GM18517 (cell line): ENCODE data around the gene LRGUK.
A peak's percentile ranks its signal among the peaks of the same experiment; 100 is the strongest.

ENCODE experiments used
- ATAC-seq: cut with Tn5 transposase; IDR thresholded peaks from one replicate; pipeline ENCODE4 v1.9.1; 2021; ENCODE audit warnings: mild to moderate bottlenecking, moderate library complexity; ENCODE audit not compliant: unreplicated experiment

The LRGUK gene

GRCh38 chr7:134122980-134123379 is 4.2 kb upstream of the LRGUK start:
- ATAC-seq = no peak

- no peak for ATAC-seq
Measured at GRCh38 chr7:134126146-134126545, 994 bp upstream of the LRGUK start.

DNA sequence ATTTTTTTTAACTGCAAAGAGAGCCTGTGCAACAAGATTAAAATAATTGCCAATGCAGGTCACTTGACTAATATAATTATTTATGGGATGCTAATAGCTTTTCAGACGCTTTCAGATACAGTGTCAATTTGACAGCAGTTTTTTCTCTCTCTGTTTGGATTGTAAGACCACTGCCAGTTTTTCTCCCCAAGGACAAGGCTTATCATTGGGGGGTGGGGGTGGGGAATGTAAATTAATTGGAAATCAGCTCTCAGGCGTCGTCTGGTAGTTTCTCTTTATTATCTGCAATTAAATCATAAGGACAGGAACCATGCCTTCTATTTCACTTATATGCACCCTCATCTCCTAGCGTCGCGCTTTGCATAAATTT is 559 bp upstream of the LRGUK start:
- ATAC-seq = no peak

DNA sequence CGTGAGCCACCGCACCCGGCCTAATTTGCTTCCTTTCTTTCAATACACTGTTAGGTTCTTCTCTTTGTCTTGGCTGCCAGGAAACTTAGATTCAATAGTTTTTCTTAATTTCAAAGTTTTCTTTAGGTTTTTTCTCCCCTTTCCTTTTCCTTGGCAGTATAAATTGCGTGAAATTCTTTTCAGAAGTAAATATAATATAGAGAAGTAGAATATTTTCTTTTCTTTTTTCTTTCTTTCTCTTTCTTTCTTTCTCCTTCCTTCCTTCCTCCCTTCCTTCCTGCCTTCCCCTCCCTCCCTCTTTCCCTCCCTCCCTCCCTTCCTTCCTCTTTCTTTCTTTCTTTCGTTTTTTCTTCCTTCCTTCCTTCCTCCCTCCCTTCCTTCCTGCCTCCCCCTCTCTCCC is 1.7 kb downstream of the LRGUK start:
- ATAC-seq = no peak

DNA sequence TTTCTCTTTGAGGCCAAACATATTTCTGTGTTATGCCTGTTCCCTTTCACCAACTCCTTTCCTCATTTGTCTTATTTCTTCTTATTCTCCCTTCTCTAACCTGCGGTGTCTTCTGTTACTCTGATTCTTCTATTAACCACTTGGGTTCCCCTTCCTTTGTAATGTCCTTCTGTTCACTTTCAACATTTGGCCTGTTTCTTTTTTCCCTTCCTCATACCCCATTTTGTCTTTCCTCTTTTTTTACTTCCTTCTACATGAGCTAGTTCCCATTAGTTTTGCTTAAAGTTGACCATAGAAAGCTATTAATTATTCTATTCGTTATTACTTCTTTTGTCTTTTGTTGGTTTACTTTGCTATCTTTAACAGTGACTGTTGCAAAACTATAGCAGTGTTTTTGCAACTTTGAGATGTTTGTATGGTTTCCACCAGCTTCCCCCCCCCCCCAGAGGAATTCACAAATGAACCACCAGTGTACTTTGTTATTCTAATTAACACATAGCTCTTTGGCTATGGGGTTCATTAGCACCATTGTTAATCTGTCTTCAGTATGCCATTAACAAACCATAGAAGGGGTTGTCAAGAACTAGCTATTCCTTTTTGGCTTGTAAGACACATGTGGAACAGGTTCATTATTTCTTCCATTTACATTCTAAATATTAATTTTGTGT is 2.9 kb downstream of the LRGUK start:
- ATAC-seq = no peak

DNA sequence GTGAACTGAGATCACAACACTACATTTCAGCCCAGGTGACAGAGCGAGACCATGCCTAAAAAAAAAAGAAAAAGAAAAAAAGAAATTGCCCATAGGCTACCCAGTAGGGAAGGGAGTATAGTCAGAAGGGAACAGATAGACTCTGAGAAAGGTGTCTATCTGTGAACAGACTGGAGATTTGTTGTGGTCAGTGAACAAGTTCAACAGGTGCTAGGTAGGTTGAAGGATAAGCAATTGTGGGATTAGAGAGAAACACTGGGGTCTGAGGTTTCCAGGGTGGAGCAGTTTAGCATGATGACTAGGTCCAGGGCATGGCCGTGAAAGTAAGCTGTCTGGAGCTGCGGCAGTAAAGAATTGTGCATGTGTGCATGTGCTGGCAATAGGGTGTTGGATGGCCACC is 6.9 kb downstream of the LRGUK start:
- ATAC-seq = no peak

DNA sequence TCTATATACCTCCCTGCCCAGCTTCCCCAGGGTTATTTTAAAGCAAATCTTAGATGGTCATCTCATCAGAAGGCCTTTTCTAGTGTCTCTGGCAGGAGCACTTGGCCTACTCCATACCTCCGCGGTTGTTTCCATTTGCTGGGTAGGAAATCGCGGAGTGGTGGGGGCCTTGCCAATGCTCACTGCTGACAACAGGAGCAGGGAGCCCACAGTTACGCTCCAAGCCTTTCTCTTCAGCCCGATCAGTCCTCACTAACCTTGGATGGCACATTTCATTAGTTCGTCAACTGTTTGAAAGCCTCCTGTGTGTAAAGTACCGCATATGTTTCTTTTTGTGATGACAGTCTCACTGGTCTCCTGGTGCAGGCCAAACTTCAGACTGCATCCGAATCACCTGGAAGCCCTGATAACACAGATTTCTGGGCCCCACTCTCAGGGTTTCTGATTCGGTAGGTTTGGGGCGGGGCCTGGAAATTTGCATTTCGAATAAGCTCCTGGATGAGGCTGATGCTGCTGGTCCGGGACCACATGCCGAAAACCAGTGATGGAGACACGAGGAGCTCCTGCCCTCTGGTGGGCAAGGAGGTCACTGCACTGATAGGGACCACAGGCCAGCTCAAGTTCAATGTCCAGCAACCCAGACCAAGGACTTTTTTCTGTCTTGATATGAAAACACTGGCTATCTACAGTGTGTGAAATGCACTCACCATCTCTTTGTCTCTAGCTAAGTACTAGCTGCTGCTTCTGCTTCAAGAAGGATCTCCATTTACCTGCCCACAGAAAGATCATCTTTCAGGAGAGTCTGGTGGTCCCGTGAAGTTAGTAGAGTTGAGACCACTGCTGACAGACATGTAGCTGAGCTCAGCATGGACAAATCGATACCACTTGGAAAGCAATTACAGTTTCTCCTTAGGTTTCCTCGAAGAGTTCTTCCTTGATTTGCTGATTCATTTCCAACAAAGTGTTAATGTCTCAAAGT is 14.0 kb downstream of the LRGUK start:
- ATAC-seq = no peak

DNA sequence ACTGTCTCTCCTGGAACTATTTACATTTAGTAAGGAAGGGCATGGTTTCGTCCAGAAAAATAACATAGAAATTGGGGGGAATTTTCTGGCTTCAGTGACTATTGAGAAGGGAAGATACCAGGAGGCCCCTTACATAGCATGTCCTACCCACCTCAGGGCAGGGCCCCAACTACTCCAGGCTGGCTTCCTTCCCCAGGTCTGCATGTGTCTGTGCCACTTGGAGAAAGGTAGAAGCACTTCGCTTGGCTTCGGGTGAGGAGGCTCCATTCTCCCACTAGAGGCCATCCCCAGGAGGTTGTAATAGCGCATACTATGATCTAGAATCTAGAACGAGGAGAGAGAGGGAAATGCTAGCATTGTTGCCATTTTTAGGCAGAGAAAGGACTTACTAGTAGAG is 14.7 kb downstream of the LRGUK start:
- no peak for ATAC-seq

GRCh38 chr7:134153493-134154136 is 26.5 kb downstream of the LRGUK start:
- ATAC-seq = no peak

GRCh38 chr7:134154581-134155130 is 27.5 kb downstream of the LRGUK start:
- no peak for ATAC-seq

DNA sequence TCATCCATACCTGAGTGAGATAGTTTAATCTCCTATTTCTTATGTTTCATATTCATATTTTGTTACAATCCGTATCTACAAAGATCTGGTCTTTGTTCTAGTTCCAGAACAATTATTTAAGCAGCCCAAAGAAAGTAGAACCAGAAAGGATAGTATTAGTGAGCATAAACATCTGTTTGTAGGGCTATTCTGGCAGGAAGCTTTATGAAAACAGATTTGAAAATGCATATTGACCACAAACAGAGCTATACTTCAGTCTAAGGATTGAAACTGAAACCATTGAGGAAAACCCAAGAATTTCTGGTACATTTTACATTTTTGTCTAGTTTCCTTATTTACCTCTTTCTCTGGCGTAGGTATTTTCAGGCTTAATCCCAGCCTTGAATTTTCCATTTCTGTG is 28.1 kb downstream of the LRGUK start:
- ATAC-seq = no peak

DNA sequence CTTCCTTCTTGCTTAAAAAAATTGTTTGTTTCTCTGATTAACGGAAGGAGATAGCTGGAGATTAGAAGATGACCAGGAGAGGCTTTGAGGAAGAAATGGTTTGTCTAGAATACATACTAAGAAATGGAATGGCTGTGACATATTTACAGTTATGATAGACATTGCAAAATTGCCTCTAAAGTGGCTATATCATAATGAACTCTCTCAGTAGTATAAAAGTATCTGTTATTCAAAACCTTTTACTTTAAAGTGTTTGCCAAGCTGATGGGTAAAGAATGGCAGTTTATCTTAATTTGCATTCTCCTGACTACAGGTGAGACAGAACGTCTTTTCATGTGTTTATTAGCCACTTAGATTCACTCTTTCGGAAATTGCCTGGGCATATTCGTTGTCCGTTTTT is 28.7 kb downstream of the LRGUK start:
- no peak for ATAC-seq

GRCh38 chr7:134165252-134165651 is 38.1 kb downstream of the LRGUK start:
- ATAC-seq = no peak

GRCh38 chr7:134167250-134167649 is 40.1 kb downstream of the LRGUK start:
- no peak for ATAC-seq

DNA sequence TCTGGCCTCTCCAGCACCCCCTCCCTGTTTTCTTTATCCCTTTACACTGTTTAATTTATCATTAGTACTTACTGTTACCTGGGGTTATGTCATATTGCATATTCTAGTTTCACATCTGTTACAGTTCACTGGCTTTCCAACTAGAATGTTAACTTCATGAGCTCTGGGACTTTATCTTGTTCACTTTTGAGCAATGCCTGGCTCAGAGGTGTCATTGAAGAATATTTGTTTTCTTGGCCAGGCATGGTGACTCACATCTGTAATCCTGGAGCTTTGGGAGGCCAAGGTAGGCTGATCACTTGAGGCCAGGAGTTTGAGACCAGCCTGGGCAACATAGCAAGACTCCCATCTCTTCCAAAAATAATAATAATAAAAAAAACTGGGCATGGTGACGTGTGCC is 40.7 kb downstream of the LRGUK start:
- no peak for ATAC-seq

DNA sequence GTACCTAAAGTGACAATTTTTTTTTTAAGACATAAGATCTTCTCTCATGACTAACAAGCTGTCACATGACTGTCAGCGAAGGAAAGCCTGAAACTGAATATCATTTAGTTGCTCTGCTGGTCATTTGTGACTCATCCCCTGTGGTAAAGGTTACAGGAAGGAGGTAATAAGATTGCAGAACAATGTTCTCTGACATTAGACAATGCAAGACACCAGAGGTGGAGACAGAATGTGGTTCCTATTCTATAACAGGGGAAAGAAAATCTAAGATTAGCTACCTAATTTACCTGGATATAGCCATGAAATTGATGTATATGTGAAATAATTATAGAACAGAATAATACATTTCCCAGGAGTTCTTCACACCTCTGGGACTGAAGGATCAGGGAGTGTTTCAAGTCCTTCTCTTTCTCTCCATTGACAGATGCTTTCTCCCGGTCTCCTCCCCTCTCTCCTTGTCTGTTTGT is 47.7 kb downstream of the LRGUK start:
- peak; percentile 90 for ATAC-seq

DNA sequence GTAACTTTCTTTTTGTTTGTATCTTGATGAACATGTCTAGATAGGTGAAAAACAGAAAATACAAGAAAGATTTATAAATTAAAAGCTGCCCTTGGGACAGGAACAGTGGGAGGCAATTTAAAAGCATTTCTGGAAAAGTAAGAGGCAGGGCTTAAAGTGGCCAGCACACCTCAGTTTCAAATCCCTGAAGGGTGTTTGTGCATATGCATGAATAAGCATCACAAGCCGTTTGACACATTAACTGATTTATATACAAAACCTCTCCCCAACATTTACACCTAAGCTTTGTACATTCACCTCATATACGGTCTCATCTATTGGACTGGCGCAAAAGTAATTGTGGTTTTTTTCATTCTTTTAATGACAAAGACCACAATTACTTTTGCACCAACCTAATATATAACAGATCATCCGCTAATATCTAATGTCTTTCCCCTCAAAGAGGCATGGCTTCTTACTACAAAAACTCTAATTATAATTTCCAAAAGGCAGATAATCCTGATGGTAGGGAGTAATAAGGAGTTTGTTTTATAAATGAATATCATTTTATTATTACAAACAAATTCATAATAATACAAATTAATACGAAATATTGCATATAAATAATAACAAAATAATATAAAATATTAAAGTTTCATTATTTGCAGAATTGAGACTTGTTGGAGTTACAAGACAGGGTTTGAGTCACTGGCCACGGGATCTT is 48.3 kb downstream of the LRGUK start:
- ATAC-seq = no peak

GRCh38 chr7:134176037-134176350 is 48.9 kb downstream of the LRGUK start:
- no peak for ATAC-seq

DNA sequence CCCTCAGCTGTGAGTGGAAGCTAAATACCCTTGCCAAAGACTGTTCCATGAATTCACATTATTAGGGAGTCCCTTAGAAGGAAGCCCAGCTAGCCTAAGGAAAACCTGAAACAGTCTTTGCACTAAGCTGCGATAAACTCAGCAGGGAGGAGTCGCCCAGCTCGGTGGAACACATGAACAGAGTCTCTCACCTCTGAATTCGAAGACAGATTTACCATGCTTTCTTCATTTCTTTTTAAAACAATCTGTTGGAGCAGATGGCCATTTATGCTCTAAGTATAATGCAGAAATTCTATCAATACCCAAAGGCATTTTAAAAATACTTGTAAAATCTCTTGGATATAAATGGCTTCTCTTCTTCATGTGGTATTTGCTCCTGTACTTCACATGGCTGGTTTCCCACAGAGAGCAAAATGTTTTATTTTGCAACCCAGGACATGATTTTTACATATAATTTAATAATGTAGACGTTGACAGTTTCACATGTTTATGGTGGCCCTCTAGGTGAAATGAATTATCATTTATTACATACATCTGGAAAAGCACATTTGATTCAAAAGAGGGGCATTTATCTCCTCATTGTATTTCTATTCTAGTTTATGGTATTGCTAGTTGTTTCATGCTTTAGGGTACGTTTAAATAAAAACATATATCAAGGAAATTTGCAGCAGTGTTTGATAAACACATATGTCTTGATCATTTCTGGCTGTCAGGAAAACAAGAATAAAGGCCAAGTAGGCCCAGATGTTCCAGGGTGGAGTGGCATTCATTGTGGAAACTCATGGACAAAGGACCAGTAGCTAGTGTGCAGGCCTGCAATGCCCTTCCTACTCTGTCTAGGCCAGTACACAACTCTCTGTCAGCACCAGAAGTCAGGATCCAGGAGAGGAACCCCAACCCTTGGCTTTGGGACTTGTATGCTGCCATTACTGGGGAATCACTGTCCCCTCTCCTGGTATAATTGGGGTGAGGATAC is 52.2 kb downstream of the LRGUK start:
- no peak for ATAC-seq

GRCh38 chr7:134180376-134180775 is 53.2 kb downstream of the LRGUK start:
- no peak for ATAC-seq
